Stimulated activated CD8-positive, alpha-beta memory T cell treated with anti-CD3 and anti-CD28 coated beads, Interleukin-12 subunit alpha, Interleukin-12 subunit beta, amount 100 ng/mL, for 4 hours (primary cell): ENCODE measurements around the gene OTC.

Experiments
- DNase-seq: peaks from one replicate; pipeline ENCODE4 v3.0.0-alpha.2; 2020; ENCODE audit warnings: low read depth

OTC gene

GRCh38 chrX:38357747-38358673 lies 5.6 kb downstream of the OTC start:
- DNase-seq = no peak

GRCh38 chrX:38363046-38363445 lies 10.6 kb downstream of the OTC start:
- no peak for DNase-seq

DNA sequence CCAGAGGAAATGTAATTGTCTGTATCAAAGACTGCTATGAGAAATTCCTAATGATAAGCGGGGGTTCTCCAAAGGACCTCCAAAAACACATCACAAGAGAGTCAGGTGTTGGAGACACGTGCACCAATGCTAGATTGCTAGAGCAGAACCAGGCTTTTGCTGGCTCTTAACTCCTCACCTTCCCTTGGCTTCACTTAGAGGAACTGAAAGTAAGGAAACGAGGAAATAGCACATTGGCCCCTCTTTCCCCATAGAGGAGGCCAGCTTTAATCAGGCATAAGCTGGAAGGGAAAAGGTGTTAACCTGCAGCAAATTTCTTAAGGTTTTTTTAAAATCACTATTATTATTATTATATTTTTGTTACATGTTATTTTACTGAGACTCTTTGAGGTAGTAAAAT lies 13.6 kb downstream of the OTC start:
- no peak for DNase-seq

DNA sequence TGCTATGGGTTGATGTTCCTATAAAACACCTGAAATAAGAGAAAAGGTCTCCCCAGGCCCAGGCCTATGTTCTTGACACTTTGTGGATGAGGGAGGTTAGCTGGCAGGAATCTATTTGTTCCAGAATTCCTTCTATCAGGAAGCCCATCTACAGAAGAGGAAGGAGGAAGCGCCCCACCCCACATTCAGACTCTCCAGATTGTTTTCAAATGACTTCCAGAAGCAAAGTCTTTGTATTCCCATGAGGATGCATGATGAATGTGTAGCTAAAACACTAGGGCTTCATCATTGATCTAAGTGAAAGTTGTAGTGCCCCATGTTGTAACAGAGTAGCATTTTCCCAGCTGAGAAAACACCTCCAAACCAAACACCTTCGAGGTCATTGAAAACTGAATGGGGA lies 16.4 kb downstream of the OTC start:
- no peak for DNase-seq

- DNase-seq = no peak
Observed at GRCh38 chrX:38371641-38372040, 19.2 kb downstream of the OTC start.

DNA sequence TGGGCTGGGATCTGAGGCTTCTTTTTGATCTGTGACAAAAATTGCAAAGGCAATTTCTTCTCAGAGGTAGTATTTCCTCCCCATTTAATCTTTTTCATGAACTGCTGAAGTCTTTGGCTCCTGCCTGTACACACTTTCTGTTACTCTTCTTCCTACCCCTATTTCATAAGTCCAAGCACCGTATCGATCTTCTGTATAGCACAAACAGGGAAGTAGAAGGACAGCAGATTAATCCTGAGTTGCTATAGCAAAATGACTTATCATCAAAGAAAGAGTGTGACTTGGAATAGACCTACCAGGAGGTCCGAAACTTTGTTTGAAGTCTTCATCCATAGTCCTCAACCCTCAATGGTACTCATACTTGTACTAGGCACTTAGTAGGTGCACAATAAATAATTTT lies 22.0 kb downstream of the OTC start:
- no peak for DNase-seq

DNA sequence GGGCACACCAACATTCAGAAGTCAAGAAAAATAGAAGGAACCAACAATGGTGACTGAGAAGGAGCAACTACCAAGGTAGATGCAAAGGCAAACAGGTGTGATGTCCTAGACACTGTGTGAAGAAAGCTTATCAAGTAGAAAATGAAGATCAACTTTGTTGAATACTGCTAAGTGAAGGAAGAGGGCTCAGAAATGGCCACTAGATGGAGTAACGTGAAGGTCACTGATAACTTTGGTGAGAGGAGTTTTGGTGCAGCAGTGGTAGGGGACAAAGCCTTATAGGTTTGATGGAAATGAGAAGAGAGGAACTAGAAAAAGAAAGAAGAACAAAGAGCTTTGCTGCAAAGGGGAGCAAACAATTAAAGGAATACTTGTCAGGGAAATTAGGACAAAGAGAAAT lies 23.5 kb downstream of the OTC start:
- DNase-seq = no peak

- DNase-seq = no peak
Observed at GRCh38 chrX:38376747-38377146, 24.3 kb downstream of the OTC start.

- no peak for DNase-seq
Observed at GRCh38 chrX:38379088-38379487, 26.7 kb downstream of the OTC start.

DNA sequence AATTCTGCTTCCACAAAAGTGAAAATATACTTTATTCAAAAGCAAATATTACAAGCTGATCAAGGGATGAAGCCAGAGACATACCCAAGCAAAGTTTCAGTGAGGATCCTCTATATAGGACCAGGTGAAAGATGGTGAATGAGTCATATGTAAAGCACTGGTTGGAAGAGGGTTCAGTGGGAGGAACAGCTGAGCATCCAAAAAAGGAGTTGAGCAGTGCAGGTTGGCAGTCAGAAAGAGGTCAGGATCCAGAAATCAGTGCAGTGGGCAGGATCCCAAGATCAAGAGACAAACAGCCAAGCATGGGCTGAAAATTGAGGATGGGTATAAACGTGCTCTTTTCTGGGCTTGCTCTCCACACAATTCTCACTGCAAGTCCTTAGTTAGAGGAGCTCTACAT lies 30.3 kb downstream of the OTC start:
- DNase-seq = no peak

DNA sequence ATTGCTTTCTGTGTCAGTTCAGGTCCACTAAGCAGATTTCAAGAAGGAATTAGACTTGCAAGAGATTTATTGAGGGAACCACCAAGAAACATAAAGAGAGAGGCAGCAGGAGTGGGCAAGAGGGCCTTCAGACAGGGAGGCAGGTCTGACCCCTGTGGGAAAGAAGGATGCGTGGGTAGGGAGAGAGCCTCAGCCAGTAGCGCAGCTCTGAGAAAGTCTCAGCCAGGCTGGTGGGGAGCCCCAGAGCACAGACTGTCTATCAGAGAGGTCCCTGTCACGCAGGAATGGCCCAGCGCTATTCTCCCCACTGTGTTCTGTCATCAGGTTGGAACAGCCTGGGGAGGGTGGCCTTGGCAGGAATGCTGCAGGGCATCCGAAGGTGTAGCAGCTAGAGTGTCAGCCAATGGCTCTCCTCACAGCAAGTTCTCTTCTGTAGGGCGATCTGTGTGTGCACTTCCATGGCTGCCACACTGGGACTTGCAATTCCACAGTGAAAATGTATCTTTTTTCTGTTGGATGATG lies 48.0 kb downstream of the OTC start:
- no peak for DNase-seq

DNA sequence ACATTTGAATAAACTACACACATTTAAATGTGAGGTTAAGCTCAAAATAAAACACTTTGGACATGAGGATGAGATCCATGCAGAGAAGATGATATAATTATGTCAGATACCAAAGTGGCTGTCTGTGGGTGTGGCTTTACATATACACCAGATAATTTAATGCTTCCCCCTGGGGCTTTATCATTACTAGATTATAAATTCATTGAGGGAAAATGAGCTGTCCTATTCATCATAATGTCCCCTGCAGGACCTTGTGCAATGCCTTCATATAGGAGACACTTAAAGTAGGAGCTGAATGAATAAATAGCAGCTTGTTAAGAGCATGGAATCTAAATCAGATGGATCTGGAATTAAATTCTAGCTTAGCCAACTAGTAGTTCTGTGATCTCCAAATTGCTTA lies 49.7 kb downstream of the OTC start:
- no peak for DNase-seq

- no peak for DNase-seq
Observed at GRCh38 chrX:38403834-38404233, 51.4 kb downstream of the OTC start.

DNA sequence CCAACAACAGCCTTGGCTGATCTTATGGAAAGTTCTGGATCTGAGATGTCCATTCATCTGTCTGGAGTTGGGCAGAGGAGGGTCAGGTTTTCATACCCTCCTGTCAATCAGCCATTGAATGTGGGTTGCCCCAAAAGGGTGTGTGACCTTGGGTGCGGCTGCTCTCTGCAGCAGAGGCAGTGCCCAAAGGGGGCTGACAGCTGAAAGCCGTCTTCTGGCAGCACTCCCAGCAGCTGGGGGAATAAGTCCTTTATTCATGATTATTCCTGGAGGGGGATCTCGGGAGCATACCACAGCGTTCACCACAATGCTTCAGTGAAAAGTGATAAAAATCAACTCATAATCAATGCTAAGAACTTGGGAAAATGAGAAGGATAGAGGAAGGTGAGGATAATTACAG lies 54.7 kb downstream of the OTC start:
- DNase-seq = no peak

DNA sequence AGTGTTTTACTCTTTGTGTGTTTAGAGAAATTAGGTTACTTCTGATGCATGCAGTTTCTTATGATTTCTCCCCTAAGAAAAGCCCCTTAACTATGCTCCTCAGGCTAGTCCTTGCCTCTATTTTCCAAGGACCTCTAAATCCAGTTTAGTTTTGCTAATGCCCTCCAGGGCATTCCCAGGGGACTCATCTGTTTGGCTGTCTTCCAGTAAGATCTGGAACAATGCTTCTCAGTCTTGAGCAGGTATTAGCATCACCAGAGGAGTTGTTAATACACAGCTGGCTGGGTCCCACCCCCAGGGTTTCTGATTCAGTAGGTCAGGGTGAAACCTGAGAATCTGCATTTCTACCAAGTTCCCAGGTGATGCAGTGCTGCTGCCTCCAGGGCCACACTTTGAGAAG lies 56.9 kb downstream of the OTC start:
- no peak for DNase-seq

- DNase-seq = no peak
Observed at GRCh38 chrX:38426785-38427184, 74.4 kb downstream of the OTC start.

GRCh38 chrX:38431525-38431924 lies 79.1 kb downstream of the OTC start:
- DNase-seq = no peak

GRCh38 chrX:38435130-38435529 lies 82.7 kb downstream of the OTC start:
- no peak for DNase-seq

DNA sequence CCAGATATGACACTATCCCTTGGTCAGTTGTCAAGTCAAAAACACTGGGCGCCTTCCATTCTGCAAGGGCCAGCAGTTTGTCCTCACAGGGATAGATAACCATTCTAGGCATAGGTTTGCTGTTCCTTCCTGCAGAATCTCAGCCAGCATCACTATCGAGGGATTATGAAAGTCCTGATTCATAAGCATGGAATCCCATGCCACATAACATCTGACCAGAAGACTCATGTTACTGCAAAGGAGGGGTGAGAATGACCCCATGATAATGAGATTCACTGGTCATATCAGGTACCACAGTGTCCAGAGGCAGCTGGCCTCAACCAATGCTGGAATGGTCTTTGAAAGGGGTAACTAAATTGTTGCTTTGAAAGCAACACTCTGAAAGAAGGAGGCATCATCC lies 84.7 kb downstream of the OTC start:
- DNase-seq = no peak

DNA sequence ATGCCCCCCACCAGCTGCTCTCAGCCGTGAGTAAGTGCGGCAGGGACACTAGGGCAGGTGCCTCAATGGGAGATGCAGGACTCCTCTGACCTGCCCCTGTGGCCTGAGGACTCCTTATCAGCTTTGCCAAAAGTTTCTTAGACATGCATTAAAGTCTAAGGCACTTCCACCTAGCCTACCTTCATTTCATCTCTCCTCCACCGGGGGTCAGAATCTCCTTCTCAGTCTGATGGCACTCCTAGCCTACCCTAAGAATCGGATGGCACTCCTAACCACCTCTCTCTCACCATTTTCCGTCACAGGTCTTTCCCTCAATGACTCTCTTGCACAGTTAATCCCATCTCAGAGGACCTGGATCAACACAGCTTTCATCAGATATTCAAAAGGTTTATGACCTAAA lies 85.9 kb downstream of the OTC start:
- DNase-seq = no peak

DNA sequence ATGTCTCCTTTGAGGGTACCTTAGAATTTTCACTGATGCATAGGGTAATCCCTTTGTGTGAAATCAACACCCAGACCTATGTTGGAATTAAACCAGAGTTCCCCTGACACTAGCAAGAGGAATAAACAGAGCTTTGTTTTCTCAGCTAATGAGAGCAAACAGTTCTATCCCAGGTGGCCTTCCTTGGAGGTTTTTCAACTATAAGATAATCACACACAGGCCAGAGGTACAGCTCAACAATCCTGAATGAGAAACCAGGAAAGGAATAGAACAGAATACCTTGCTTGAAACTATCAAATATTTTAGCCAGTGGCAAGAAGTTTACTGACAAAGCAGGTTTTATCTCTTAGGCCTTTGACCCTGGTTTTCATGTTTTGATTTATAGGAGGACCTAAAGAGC lies 100.2 kb downstream of the OTC start:
- no peak for DNase-seq

- DNase-seq = no peak
Observed at GRCh38 chrX:38458071-38458470, 105.7 kb downstream of the OTC start.

GRCh38 chrX:38462257-38462656 lies 109.9 kb downstream of the OTC start:
- DNase-seq = no peak

DNA sequence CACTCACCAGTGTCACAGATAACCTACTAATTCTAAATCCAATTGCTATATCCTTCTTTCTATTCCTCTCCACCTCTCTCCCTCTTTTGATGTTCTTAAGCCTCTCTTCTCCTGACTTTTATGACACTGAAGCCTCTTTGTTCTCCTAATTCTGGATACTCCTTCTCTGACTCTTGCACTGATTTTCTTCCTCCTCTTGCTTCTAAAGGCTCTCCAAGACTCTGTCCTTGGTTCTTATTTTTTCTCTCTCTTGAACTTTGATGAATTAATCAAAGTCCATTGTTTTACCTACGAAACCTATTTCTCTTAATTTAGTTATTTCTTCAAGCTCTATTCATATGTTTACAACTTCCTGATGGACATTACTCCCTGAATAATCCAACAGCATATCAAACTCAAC lies 113.3 kb downstream of the OTC start:
- DNase-seq = no peak
